RCC 7860 (cell line): ENCODE results near the gene PAX2.

Experiments used
- DNase-seq: peaks from one replicate; pipeline ENCODE4 v3.0.0-alpha.2; 2015; ENCODE audit warnings: low spot score
- FAIRE-seq: peaks from 2 replicates; lab custom pipeline; 2012; peaks lifted over from hg19 to GRCh38; lab: Jason Lieb, UNC

Gene PAX2

GRCh38 chr10:100749309-100750217 is 4.2 kb downstream of the PAX2 start:
- FAIRE-seq (no peak), DNase-seq (no peak)

GRCh38 chr10:100750291-100751210 is 5.2 kb downstream of the PAX2 start:
- no peak for FAIRE-seq

DNA sequence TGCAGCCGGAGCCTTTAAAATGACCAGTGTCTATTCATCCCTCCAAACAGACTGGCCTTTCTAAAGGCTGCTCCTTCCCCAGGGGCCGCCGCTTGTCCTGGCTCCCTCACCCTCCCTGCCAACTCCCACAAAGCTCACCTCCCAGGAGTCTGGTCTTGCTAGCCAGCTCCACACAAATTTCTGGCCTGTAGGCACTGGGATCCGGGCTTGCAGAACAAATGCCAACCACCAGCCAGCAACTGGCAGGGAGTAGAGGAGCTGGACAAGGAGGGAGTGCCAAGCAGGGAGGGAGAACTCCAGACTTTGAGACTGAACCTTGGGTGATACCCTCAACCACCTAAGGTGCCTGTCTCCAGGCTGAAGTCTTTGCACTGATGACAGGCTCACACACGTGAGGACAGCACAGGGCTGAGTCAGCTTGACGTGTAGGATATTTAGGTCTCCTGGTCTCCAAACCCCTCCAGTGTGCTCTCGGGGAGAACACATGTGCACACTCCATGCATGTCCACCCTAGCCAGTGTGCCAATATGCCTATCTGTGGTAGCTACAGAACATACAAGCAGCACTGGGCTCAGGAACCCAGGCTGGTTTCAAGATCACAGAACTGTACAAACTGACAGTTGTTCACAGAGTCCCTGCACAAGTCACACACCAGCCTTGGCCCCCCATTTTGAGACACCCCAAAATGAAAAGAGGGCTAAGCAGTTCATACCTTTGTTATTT is 6.0 kb downstream of the PAX2 start:
- FAIRE-seq (no peak), DNase-seq (no peak)

More at GRCh38 chr10:100750291-100751210, 5.2 kb downstream of the PAX2 start:
- DNase-seq = no peak

GRCh38 chr10:100755821-100756220 is 10.4 kb downstream of the PAX2 start:
- no peak for DNase-seq
- FAIRE-seq = no peak

- no peak for DNase-seq
- FAIRE-seq = no peak
These were observed 13.9 kb downstream of the PAX2 start for GRCh38 chr10:100759331-100759730.

GRCh38 chr10:100760726-100761125 is 15.3 kb downstream of the PAX2 start:
- FAIRE-seq (no peak), DNase-seq (no peak)

DNA sequence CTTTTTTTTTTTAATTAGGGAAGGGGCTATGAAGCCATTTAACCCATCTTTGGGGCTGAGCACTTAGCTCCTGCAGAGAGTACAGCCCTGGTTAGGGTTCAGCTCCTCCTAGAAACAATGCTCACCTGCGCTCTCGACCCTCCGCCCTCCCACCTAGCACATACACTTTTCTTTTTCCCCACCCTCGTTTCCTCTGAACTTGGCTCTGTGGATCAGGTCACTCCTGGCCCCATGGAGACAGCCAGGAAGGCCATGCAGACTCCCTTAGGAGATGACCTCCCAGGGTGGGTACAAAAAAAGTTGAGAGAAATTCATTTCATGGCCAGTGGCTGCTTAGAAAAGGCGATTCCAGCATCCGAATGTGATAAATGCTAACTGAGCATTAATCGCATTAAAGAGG is 15.8 kb downstream of the PAX2 start:
- DNase-seq (no peak), FAIRE-seq (no peak)

DNA sequence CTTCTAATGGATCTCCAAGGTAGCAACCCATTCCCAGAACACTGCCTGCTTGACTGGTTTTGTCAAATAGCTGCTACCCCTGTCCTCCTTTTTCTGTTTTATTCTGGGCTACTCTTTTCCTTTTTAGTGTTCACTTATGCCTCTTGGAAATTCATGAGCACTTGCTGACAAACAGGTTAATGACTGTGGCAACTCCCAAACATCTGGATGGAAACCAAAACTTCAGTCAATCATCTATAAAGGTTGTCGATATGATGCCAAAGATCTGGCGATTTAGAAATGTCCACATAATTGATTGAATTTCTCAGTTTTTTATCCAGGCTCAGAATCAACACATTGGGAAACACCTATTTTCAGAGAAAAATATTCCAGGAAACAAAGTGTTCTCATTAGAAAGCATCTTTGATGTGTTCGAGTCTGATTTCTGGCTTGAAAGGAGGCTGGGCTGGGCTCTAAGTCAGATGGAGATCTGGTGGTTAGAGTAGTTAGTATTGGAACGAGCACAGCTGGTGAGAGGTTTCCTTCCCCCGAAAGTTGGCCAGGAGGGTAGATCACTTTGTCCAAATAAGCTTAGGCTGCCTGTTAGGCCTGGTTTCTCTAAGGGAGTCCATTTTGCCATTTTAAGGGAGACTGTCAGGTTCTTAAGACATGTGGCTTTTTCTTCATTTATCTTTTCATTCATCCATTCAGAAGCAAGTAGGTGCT is 17.8 kb downstream of the PAX2 start:
- no peak for DNase-seq
- no peak for FAIRE-seq

GRCh38 chr10:100766693-100767421 is 21.5 kb downstream of the PAX2 start:
- DNase-seq (no peak), FAIRE-seq (no peak)

- FAIRE-seq (no peak), DNase-seq (no peak)
These were observed 22.0 kb downstream of the PAX2 start for GRCh38 chr10:100767422-100767775.

- DNase-seq (no peak), FAIRE-seq (no peak)
These were observed 24.1 kb downstream of the PAX2 start for GRCh38 chr10:100769481-100769880.

DNA sequence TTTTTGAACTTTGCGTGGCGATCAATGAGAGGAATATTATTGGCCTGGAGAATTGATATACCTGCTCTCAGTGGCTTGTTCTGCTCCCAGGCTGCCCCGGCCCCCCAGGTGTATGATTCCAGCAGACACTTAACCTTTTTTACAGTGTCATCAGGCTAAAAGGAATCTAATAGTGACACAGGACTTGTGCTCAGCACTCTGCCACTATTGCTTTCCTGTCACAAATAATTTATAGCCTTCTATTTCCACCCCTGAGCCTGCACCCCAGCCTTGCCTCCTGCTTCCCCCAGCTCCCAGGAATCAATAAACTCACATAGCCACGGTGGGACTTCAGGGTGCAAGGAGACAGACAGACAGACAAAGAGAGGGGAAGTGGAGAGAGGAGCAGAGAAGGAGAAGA is 28.3 kb downstream of the PAX2 start:
- FAIRE-seq = no peak
- no peak for DNase-seq

GRCh38 chr10:100774223-100774622 is 28.8 kb downstream of the PAX2 start:
- FAIRE-seq = no peak

DNA sequence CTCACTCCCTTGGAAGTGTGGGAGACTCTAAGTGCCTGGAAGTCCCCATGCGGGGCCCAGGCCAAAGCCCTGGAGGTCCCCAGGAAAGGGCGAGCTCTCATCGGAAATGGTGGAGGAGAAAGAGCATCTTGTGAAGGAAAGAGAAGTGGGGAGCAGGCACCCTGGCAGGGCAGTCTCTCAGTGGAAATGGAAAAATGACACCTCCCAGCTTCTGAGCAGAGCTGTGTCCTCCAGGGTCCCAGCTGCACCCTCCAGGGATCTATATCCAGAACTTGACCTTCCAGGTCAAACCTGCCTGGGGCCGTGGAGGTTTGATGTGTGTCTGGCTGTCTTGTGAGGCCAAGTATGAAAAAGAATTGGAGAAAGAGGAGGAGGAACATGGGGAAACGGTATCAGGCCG is 29.5 kb downstream of the PAX2 start:
- DNase-seq (no peak), FAIRE-seq (no peak)

More at GRCh38 chr10:100774223-100774622, 28.8 kb downstream of the PAX2 start:
- DNase-seq = no peak

- DNase-seq = peak; percentile 13
- peak; percentile 73 for FAIRE-seq
These were observed 30.0 kb downstream of the PAX2 start for GRCh38 chr10:100775386-100775785.

DNA sequence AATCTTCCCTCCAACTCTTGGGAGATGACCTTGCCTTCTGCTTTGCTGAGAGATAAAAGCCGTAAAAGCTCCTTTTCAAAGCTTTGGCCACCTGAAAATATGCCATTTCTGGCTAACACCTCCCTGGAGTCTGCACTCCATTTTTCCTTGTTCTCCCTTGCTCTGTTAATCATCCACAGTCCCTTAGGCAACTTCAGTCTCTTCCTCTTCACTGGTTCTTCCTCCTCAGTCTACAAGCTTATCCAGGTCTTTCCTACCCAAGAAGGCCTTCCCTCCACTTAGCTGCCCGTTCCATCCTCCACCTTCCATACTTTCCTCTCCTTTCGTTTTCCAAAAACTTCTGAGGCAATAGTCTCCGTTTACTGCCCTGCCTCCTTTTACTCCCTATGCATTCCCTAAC is 30.5 kb downstream of the PAX2 start:
- FAIRE-seq (no peak), DNase-seq (no peak)

GRCh38 chr10:100776671-100777070 is 31.3 kb downstream of the PAX2 start:
- DNase-seq (no peak), FAIRE-seq (no peak)

GRCh38 chr10:100779329-100779728 is 33.9 kb downstream of the PAX2 start:
- no peak for DNase-seq

DNA sequence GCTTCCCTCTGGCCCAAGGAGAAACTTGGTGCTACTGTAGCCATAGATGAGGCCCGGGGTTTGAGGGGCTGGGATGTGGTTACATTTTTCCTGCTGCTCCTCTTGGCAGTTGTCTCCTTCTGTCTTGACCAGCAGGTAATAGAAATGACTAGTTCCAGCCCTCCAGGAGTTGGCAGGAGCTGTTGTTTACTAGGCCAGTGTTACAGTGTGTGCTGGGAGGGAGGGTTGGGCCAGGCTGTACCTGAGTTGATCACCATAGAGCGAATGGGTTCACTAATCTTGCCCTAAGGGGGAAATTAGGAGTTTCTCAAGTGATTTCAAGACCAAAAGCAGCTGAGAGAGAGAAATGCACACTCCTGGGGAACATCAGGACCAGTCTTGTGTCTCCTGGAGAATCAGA is 34.9 kb downstream of the PAX2 start:
- DNase-seq = no peak

More at GRCh38 chr10:100779329-100779728, 33.9 kb downstream of the PAX2 start:
- FAIRE-seq = no peak

More for the DNA sequence above, 34.9 kb downstream of the PAX2 start:
- FAIRE-seq = no peak
